SU-DHL-6 (cell line): ENCODE results near the gene ZNF496.

Experiments
- H2AFZ ChIP-seq: fragments of 200-600 bp; sonication (generic); 2 replicates; pipeline ENCODE4 v1.6.1; 2014; ENCODE audit warnings: low read depth, mild to moderate bottlenecking, moderate library complexity, mixed read lengths, antibody characterized with exemption, low read length; ENCODE audit not compliant: severe bottlenecking
- H3F3A ChIP-seq: fragments of 200-600 bp; shearing (Covaris generic); 2 replicates; pipeline ENCODE4 v1.6.0; 2016; ENCODE audit warnings: antibody characterized with exemption, mild to moderate bottlenecking; ENCODE audit not compliant: insufficient read depth
- H3K27ac ChIP-seq: fragments of 200-600 bp; sonication (generic); 2 replicates; pipeline ENCODE4 v1.5.1; 2016; ENCODE audit warnings: low read depth, mild to moderate bottlenecking, low read length, moderate library complexity, mixed read lengths
- H3K27me3 ChIP-seq: fragments of 200-600 bp; sonication (generic), shearing (Covaris generic); 2 replicates; pipeline ENCODE4 v1.6.0; 2014; ENCODE audit warnings: mild to moderate bottlenecking, low read length
- H3K36me3 ChIP-seq: fragments of 200-600 bp; sonication (generic); 2 replicates; pipeline ENCODE4 v1.6.1; 2014; ENCODE audit warnings: mild to moderate bottlenecking, low read length, mixed read lengths
- H3K4me2 ChIP-seq: fragments of 300-600, 200-600 bp; shearing (Covaris generic), sonication (generic); 2 replicates; pipeline ENCODE4 v1.6.0; 2014; ENCODE audit warnings: low read length, low read depth, mild to moderate bottlenecking; ENCODE audit not compliant: poor library complexity, severe bottlenecking
- H3K4me3 ChIP-seq: fragments of 200-600 bp; sonication (generic); 2 replicates; pipeline ENCODE4 v1.5.1; 2014; ENCODE audit warnings: antibody characterized with exemption, low read length, mild to moderate bottlenecking, mixed read lengths; ENCODE audit not compliant: insufficient read depth, poor library complexity, severe bottlenecking
- H3K79me2 ChIP-seq: fragments of 200-600 bp; sonication (generic); 2 replicates; pipeline ENCODE4 v1.6.1; 2014; ENCODE audit warnings: mild to moderate bottlenecking, low read length, moderate library complexity; ENCODE audit not compliant: insufficient read depth
- H3K9ac ChIP-seq: fragments of 200-600 bp; sonication (generic); 2 replicates; pipeline ENCODE4 v1.7.0; 2014; ENCODE audit warnings: mild to moderate bottlenecking, low read length
- H3K9me2 ChIP-seq: fragments of 200-600 bp; sonication (generic); replicated peaks from 2 replicates; pipeline ENCODE4 v1.6.1; 2014; ENCODE audit warnings: low read length; ENCODE audit not compliant: insufficient read depth
- H3K9me3 ChIP-seq: fragments of 200-600 bp; sonication (generic); 2 replicates; pipeline ENCODE4 v1.6.1; 2014; ENCODE audit warnings: low read length, mixed read lengths; ENCODE audit not compliant: insufficient read depth
- H4K20me1 ChIP-seq: fragments of 200-600 bp; sonication (generic); 2 replicates; pipeline ENCODE4 v1.6.1; 2014; ENCODE audit warnings: low read depth, mild to moderate bottlenecking, antibody characterized with exemption, low read length, moderate library complexity, mixed read lengths
- CTCF ChIP-seq: fragments of 200-600 bp; sonication (generic); IDR thresholded peaks from one replicate; pipeline ENCODE4 v1.5.1; 2017; ENCODE audit warnings: antibody characterized with exemption, mild to moderate bottlenecking, low read length, moderate library complexity; ENCODE audit not compliant: insufficient read depth, poor library complexity, severe bottlenecking
- EZH2phosphoT487 ChIP-seq: fragments of 200-600 bp; sonication (generic), shearing (Covaris generic); conservative IDR thresholded peaks from 2 replicates; pipeline ENCODE4 v1.6.1; 2018; ENCODE audit warnings: mild to moderate bottlenecking, antibody characterized with exemption, low read length, moderate library complexity, mixed read lengths

The ZNF496 gene

GRCh38 chr1:247297263-247298123 lies 34.2 kb downstream of the ZNF496 start:
- no peaks in the 10 kb centered on the region for H3K9me3 ChIP-seq
- TF ChIP-seq CTCF (no peak), EZH2phosphoT487 (no peak)
- no peaks in the 10 kb centered on the region for H3F3A ChIP-seq
- H3K36me3 ChIP-seq: no peaks in the 10 kb centered on the region
- no peak overlapping the region for H3K27ac ChIP-seq
- H3K79me2 ChIP-seq: no peaks in the 10 kb centered on the region
- no peaks in the 10 kb centered on the region for H4K20me1 ChIP-seq
- no peaks in the 10 kb centered on the region for H3K9me2 ChIP-seq
- no peak overlapping the region for H3K4me3 ChIP-seq
- H3K27me3 ChIP-seq: no peaks in the 10 kb centered on the region
- H3K4me2 ChIP-seq: no peak overlapping the region
- no peak overlapping the region for H3K9ac ChIP-seq
- no peak overlapping the region for H2AFZ ChIP-seq

GRCh38 chr1:247296599-247297180 lies 35.0 kb downstream of the ZNF496 start:
- no peaks in the 10 kb centered on the region for H3K79me2 ChIP-seq
- H3K4me3 ChIP-seq: no peak overlapping the region
- TF ChIP-seq CTCF: no peak
- no peak for TF ChIP-seq EZH2phosphoT487
- H3K27me3 ChIP-seq: no peaks in the 10 kb centered on the region
- no peak overlapping the region for H2AFZ ChIP-seq
- H3K9me2 ChIP-seq: no peaks in the 10 kb centered on the region
- no peak overlapping the region for H3K27ac ChIP-seq
- H3K9me3 ChIP-seq: no peaks in the 10 kb centered on the region
- H3K36me3 ChIP-seq: no peaks in the 10 kb centered on the region
- no peaks in the 10 kb centered on the region for H4K20me1 ChIP-seq
- H3F3A ChIP-seq: no peaks in the 10 kb centered on the region
- H3K4me2 ChIP-seq: no peak overlapping the region
- H3K9ac ChIP-seq: no peak overlapping the region

- Histone ChIP-seq H2AFZ (no peak overlapping the region), H3K4me2 (no peak overlapping the region), H3K36me3 (no peaks in the 10 kb centered on the region), H4K20me1 (no peaks in the 10 kb centered on the region), H3K27me3 (no peaks in the 10 kb centered on the region), H3K79me2 (no peaks in the 10 kb centered on the region), H3K27ac (no peak overlapping the region), H3F3A (no peaks in the 10 kb centered on the region), H3K9me3 (no peaks in the 10 kb centered on the region), H3K9me2 (no peaks in the 10 kb centered on the region), H3K9ac (no peak overlapping the region), H3K4me3 (no peak overlapping the region)
- TF ChIP-seq CTCF (no peak), EZH2phosphoT487 (no peak)
Observed at GRCh38 chr1:247295746-247296145, 35.9 kb downstream of the ZNF496 start.
